Measurements from ENCODE around the gene PPFIA1.

- no peak for TF ChIP-seq CTCF (conservative IDR thresholded peaks at IDR 0.05)
- TF ChIP-seq ZFX (IDR thresholded peaks at IDR 0.05) = no peak
These were observed 135.3 kb downstream of the PPFIA1 start for GRCh38 chr11:70405679-70406395.

Data from C4-2B (cell line).